ENCODE measurements around the gene ZNF775. TPM values are rescaled to one million over a fixed set of nuclear protein-coding genes. Genes with fewer than 3 reads are reported as not detected.

The ZNF775 gene
- total RNA-seq, 1 donor from 2014 or later = 4.4 TPM

DNA sequence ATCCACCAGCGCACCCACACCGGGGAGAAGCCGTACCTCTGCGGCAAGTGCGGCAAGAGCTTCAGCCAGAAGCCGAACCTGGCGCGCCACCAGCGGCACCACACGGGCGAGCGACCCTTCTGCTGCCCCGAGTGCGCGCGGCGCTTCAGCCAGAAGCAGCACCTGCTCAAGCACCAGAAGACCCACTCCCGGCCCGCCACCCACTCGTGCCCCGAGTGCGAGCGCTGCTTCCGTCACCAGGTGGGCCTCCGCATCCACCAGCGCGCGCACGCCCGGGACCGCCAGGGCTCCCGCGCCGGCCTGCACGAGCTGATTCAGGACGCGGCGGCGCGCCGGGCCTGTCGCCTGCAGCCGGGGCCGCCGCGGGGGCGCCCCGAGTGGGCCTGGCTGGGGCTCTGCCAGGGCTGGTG, 17.7 kb downstream of the ZNF775 start:
- TF ChIP-seq, protein P1, sequence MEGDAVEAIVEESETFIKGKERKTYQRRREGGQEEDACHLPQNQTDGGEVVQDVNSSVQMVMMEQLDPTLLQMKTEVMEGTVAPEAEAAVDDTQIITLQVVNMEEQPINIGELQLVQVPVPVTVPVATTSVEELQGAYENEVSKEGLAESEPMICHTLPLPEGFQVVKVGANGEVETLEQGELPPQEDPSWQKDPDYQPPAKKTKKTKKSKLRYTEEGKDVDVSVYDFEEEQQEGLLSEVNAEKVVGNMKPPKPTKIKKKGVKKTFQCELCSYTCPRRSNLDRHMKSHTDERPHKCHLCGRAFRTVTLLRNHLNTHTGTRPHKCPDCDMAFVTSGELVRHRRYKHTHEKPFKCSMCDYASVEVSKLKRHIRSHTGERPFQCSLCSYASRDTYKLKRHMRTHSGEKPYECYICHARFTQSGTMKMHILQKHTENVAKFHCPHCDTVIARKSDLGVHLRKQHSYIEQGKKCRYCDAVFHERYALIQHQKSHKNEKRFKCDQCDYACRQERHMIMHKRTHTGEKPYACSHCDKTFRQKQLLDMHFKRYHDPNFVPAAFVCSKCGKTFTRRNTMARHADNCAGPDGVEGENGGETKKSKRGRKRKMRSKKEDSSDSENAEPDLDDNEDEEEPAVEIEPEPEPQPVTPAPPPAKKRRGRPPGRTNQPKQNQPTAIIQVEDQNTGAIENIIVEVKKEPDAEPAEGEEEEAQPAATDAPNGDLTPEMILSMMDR (IDR thresholded peaks at IDR 0.05) = no peak
- H3K27me3 ChIP-seq = no peaks in the 10 kb centered on the region
- no peaks in the 10 kb centered on the region for H3K9me3 ChIP-seq
- H3K27ac ChIP-seq = no peak overlapping the region
- H3K4me3 ChIP-seq = no peak overlapping the region
- no peaks in the 10 kb centered on the region for H3K4me1 ChIP-seq
- peak; percentile 55 for DNase-seq
- no peak for ATAC-seq
- peaks cover 6% of the 10 kb centered on the region for H3K36me3 ChIP-seq
- intact Hi-C loops (cut with DNase I) = no loop called here

DNA sequence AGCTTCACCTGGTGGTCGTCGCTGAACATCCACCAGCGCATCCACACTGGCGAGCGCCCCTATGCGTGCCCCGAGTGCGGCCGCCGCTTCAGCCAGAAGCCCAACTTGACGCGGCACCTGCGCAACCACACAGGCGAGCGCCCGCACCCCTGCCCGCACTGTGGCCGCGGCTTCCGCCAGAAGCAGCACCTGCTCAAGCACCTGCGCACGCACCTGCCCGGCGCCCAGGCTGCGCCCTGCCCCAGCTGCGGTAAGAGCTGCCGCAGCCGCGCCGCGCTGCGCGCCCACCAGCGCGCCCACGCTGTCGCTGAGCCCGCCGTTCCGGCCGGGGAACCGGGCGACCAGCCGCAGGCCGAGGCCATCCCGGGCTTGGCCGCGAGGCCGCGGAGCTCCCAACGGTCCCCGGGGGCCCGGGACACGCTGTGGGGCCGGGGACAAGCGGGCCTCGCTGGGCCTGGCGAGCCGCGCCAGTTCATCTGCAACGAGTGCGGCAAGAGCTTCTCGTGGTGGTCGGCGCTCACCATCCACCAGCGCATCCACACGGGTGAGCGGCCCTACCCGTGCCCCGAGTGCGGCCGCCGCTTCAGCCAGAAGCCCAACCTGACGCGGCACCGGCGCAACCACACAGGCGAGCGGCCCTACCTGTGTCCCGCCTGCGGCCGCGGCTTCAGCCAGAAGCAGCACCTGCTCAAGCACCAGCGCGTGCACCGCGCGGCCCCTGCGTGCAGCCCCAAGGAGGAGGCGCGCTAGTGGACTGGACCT, 18.4 kb downstream of the ZNF775 start:
- ATAC-seq (peak; percentile 8), DNase-seq (peak; percentile 57)
- peaks cover 6% of the 10 kb centered on the region for H3K36me3 ChIP-seq
- H3K9me3 ChIP-seq = no peaks in the 10 kb centered on the region
- no peaks in the 10 kb centered on the region for H3K4me1 ChIP-seq
- H3K27ac ChIP-seq = no peak overlapping the region
- intact Hi-C loops (cut with DNase I) = no loop called here
- no peaks in the 10 kb centered on the region for H3K27me3 ChIP-seq
- TF ChIP-seq, protein P1 (IDR thresholded peaks at IDR 0.05) = no peak
- H3K4me3 ChIP-seq = no peak overlapping the region

DNA sequence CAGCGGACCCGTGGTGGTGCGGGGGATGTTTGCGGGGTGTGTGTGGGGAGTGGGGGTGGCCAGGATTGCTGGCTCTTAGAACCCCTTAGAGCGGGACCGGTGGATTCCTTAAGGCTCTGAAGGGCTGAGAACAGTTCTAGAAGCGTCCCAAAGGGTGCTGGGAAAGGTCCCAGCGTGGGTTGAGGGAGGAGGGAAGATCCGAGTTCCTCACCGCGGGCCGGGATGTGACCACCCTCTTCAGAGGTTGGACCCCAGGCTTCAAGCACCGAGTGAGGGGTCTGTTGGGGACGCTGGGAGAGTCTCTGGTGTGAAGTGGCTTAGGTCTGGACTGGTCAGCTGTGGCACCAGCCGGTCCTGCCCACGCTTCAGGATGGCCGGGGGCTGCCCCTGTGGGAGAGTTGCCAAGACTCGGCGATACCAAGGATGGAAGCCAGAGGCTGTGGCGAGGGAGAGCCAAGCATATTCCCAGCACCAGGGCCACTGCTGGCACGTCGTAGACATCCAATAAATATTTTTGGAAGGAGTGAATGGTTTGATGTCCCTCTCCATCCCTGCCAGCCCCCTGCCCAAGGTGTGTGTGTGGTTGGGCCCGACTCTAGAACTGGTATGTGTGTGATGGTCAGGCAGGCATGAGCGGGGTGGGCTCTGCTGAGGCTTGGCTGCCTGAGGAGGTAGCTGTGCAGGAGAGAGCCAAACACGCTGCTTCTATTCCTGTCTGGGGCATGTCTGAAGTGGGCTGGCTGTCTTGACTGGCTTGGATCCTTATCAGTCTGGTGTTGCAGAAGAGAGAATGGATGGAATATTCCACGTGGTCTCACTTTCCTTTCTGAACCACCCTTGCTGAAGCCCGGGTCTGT, 19.2 kb downstream of the ZNF775 start:
- H3K4me1 ChIP-seq = no peaks in the 10 kb centered on the region
- no peaks in the 10 kb centered on the region for H3K9me3 ChIP-seq
- TF ChIP-seq, protein P1 (IDR thresholded peaks at IDR 0.05) = no peak
- no peak overlapping the region for H3K27ac ChIP-seq
- H3K36me3 ChIP-seq = peaks cover 6% of the 10 kb centered on the region
- H3K27me3 ChIP-seq = no peaks in the 10 kb centered on the region
- H3K4me3 ChIP-seq = no peak overlapping the region
- ATAC-seq = no peak
- intact Hi-C loops (cut with DNase I) = no loop called here
- DNase-seq = peak; percentile 55

DNA sequence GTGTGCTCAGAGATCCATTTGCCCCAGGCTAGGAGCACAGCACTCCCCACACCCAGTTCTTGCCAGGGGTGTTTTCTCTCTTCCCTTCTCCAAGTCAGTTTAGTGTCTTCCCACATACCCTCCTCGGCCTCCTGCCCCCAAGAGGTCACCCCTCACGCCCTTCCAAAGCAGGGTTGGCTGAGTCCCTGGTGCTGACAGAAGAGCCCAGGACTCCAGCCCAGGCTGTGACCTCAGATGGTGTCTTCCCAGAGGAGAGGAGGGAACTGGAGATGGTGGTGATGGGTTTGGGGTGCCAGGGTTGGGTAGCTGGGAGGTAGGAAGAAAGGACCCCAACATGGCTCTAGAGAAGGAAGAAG, 19.8 kb downstream of the ZNF775 start:
- no peak for ATAC-seq

DNA sequence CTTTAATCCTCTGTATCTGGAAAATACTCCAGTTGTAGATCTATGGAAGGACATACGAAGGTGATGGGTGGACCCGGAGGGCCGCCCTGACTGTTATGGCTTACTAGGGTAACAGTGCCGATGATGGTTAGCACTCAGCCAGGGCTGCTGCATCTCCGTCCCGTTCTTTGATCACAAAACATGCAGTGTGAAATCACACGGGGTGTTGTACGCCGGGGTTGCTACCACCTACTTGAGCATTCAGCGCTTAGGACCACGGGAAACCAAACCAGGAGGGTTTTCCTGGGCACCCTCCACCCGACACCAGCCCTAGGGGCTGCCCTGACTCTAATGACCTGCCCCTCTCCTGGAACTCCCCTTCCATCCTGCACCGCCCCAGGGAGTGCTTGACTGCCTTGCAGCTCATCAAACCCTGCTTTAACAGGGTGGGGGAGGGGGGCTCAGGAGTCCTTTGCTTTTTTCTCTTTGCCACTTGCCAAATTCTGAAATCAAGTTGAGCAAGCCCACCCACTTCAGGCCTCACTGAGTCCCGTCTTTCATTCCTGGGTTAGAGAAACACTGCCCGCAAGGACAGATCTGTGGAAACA, 20.4 kb downstream of the ZNF775 start:
- DNase-seq (no peak), ATAC-seq (no peak)
- peaks cover 10% of the 10 kb centered on the region for H3K4me1 ChIP-seq
- TF ChIP-seq, protein P1 (IDR thresholded peaks at IDR 0.05) = no peak
- no peak overlapping the region for H3K27ac ChIP-seq
- H3K9me3 ChIP-seq = no peaks in the 10 kb centered on the region
- intact Hi-C loops (cut with DNase I) = no loop called here
- H3K36me3 ChIP-seq = peaks cover 6% of the 10 kb centered on the region
- no peak overlapping the region for H3K4me3 ChIP-seq
- no peaks in the 10 kb centered on the region for H3K27me3 ChIP-seq

More for the DNA sequence above, 19.8 kb downstream of the ZNF775 start:
- Histone ChIP-seq H3K27ac (no peak overlapping the region), H3K4me1 (peaks cover 5% of the 10 kb centered on the region), H3K27me3 (no peaks in the 10 kb centered on the region), H3K36me3 (peaks cover 6% of the 10 kb centered on the region), H3K9me3 (no peaks in the 10 kb centered on the region), H3K4me3 (no peak overlapping the region)
- TF ChIP-seq, protein P1 (IDR thresholded peaks at IDR 0.05) = no peak
- intact Hi-C loops (cut with DNase I) = no loop called here
- DNase-seq = no peak
